ENCODE measurements around the gene MLLT10. TPM values are rescaled to one million over a fixed set of nuclear protein-coding genes. Genes with fewer than 3 reads are reported as not detected.
A peak's percentile ranks its signal among the peaks of the same experiment; 100 is the strongest.

Gene MLLT10
- 40.5 and 41.9 TPM in 2 replicates for total RNA-seq

GRCh38 chr10:21533467-21534279 lies at the start of gene MLLT10:
Gene MLLT10, plus strand, starts transcription at chr10:21534232. Its CDS starts 413 bp downstream, at chr10:21534645.

GRCh38 chr10:21525367-21526187 lies 8.5 kb upstream of the MLLT10 start, which contains the start of gene SKIDA1:
Gene SKIDA1, minus strand, starts transcription at chr10:21525682. Its CDS starts 7,860 bp downstream, at chr10:21517822.

Small RNA genes lying within 50 kb of the gene (small RNA-seq; reads per million reads assigned to genes)
- gene MIR1915 (not detected), gene RN7SKP219 (not detected), gene RNU6-1141P (0.84 reads per million, percentile 34 among the genes with 10 or more reads in this experiment), gene RNU6-306P (not detected)

Other genes starting within 250 kb of the MLLT10 start
- gene SKIDA1, start 8.6 kb upstream of the MLLT10 start, total RNA-seq, result 1.1 and 2.4 TPM in 2 replicates